HG02759 (cell line): ENCODE measurements around the gene ATP6V1G2.
"Not testable (repeated sequence)": the region's sequence is repeated elsewhere in the genome, so short reads cannot be mapped to it uniquely, and the experiment has no call there.

Source experiments
- ATAC-seq: cut with Tn5 transposase; IDR thresholded peaks from one replicate; pipeline ENCODE4 v1.9.1; 2021; ENCODE audit warnings: mild to moderate bottlenecking, moderate library complexity; ENCODE audit not compliant: unreplicated experiment

Gene ATP6V1G2

DNA sequence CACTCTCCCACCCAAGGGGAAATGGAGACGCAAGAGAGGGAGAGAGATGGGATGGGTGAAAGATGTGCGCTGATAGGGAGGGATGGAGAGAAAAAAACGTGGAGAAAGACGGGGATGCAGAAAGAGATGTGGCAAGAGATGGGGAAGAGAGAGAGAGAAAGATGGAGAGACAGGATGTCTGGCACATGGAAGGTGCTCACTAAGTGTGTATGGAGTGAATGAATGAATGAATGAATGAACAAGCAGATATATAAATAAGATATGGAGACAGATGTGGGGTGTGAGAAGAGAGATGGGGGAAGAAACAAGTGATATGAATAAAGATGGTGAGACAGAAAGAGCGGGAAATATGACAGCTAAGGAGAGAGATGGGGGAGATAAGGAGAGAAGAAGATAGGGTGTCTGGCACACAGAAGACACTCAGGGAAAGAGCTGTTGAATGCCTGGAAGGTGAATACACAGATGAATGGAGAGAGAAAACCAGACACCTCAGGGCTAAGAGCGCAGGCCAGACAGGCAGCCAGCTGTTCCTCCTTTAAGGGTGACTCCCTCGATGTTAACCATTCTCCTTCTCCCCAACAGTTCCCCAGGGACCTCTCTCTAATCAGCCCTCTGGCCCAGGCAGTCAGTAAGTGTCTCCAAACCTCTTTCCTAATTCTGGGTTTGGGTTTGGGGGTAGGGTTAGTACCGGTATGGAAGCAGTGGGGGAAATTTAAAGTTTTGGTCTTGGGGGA, 29.7 kb upstream of the ATP6V1G2 start:
- no peak for ATAC-seq

DNA sequence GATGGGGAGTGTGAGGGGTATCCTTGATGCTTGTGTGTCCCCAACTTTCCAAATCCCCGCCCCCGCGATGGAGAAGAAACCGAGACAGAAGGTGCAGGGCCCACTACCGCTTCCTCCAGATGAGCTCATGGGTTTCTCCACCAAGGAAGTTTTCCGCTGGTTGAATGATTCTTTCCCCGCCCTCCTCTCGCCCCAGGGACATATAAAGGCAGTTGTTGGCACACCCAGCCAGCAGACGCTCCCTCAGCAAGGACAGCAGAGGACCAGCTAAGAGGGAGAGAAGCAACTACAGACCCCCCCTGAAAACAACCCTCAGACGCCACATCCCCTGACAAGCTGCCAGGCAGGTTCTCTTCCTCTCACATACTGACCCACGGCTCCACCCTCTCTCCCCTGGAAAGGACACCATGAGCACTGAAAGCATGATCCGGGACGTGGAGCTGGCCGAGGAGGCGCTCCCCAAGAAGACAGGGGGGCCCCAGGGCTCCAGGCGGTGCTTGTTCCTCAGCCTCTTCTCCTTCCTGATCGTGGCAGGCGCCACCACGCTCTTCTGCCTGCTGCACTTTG, 29.0 kb upstream of the ATP6V1G2 start, which contains the start of gene TNF:
TSS of gene TNF (plus strand) at position 231 of the 567 bp plus-strand sequence. CDS start at position 408, 177 bp downstream.
- ATAC-seq = no peak

DNA sequence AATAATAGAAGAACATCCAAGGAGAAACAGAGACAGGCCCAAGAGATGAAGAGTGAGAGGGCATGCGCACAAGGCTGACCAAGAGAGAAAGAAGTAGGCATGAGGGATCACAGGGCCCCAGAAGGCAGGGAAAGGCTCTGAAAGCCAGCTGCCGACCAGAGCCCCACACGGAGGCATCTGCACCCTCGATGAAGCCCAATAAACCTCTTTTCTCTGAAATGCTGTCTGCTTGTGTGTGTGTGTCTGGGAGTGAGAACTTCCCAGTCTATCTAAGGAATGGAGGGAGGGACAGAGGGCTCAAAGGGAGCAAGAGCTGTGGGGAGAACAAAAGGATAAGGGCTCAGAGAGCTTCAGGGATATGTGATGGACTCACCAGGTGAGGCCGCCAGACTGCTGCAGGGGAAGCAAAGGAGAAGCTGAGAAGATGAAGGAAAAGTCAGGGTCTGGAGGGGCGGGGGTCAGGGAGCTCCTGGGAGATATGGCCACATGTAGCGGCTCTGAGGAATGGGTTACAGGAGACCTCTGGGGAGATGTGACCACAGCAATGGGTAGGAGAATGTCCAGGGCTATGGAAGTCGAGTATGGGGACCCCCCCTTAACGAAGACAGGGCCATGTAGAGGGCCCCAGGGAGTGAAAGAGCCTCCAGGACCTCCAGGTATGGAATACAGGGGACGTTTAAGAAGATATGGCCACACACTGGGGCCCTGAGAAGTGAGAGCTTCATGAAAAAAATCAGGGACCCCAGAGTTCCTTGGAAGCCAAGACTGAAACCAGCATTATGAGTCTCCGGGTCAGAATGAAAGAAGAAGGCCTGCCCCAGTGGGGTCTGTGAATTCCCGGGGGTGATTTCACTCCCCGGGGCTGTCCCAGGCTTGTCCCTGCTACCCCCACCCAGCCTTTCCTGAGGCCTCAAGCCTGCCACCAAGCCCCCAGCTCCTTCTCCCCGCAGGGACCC, 28.0 kb upstream of the ATP6V1G2 start:
- no peak for ATAC-seq

DNA sequence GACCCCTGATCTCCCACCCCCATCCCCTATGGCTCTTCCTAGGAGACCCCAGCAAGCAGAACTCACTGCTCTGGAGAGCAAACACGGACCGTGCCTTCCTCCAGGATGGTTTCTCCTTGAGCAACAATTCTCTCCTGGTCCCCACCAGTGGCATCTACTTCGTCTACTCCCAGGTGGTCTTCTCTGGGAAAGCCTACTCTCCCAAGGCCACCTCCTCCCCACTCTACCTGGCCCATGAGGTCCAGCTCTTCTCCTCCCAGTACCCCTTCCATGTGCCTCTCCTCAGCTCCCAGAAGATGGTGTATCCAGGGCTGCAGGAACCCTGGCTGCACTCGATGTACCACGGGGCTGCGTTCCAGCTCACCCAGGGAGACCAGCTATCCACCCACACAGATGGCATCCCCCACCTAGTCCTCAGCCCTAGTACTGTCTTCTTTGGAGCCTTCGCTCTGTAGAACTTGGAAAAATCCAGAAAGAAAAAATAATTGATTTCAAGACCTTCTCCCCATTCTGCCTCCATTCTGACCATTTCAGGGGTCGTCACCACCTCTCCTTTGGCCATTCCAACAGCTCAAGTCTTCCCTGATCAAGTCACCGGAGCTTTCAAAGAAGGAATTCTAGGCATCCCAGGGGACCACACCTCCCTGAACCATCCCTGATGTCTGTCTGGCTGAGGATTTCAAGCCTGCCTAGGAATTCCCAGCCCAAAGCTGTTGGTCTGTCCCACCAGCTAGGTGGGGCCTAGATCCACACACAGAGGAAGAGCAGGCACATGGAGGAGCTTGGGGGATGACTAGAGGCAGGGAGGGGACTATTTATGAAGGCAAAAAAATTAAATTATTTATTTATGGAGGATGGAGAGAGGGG, 27.1 kb upstream of the ATP6V1G2 start:
- ATAC-seq = no peak

DNA sequence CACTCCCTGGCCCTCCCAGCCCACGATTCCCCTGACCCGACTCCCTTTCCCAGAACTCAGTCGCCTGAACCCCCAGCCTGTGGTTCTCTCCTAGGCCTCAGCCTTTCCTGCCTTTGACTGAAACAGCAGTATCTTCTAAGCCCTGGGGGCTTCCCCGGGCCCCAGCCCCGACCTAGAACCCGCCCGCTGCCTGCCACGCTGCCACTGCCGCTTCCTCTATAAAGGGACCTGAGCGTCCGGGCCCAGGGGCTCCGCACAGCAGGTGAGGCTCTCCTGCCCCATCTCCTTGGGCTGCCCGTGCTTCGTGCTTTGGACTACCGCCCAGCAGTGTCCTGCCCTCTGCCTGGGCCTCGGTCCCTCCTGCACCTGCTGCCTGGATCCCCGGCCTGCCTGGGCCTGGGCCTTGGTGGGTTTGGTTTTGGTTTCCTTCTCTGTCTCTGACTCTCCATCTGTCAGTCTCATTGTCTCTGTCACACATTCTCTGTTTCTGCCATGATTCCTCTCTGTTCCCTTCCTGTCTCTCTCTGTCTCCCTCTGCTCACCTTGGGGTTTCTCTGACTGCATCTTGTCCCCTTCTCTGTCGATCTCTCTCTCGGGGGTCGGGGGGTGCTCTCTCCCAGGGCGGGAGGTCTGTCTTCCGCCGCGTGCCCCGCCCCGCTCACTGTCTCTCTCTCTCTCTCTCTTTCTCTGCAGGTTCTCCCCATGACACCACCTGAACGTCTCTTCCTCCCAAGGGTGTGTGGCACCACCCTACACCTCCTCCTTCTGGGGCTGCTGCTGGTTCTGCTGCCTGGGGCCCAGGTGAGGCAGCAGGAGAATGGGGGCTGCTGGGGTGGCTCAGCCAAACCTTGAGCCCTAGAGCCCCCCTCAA, 25.9 kb upstream of the ATP6V1G2 start, which contains the start of gene LTA:
TSS of gene LTA (plus strand) at position 249 of the 871 bp plus-strand sequence. CDS start at position 703, 454 bp downstream.
- peak; percentile 30 for ATAC-seq

DNA sequence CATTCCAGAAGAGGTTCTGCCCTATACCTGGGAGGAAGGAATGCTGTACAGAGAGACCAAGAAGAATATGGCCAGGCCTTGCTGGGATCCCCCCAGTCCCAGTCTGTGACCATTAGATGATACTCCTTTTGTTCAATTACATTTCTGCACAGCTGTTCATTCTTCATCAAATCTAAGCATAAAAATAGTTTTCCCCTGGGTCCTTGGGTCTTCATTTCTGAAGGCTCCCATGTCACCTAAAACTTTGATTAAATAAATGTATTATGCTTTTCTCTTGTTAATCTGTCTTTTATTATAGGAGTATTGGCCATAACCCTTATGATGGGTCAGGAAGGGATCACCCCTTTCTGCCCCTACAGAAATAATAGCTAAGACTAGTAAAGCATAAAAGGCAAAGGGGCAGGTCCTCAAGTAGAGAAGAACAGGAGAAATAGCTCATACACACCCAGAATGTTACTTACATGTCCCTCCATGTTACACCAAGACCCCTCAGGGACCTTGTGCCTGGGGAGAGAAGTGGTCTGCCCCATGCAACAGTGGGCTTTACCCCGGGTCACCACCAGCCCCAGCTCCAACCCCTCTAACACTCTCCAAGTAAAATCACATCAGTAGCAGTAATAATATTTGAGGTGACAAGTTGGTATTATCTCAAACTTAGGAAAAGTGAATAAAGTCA, 23.6 kb upstream of the ATP6V1G2 start:
- no peak for ATAC-seq

DNA sequence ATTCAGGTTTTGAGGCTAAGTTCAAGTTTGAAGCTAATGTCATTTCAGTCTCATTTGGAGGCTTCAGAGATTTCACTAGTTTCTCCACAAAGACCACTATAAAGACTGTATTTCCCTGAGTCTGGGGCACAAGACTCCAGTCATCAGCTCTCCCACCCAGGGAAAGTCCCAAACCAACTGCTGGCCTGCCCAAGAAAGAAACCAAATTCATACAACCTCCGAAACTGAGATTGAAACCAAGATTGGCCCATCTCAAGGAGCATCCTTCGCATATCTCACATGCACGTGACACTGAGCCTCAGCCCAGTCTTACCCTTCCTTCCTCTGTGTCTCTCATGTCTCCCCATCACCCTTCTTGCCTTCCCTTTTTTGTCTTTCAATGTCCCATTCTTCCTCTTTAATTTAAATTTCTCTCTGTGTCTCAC, 22.1 kb upstream of the ATP6V1G2 start:
- ATAC-seq = peak; percentile 73

DNA sequence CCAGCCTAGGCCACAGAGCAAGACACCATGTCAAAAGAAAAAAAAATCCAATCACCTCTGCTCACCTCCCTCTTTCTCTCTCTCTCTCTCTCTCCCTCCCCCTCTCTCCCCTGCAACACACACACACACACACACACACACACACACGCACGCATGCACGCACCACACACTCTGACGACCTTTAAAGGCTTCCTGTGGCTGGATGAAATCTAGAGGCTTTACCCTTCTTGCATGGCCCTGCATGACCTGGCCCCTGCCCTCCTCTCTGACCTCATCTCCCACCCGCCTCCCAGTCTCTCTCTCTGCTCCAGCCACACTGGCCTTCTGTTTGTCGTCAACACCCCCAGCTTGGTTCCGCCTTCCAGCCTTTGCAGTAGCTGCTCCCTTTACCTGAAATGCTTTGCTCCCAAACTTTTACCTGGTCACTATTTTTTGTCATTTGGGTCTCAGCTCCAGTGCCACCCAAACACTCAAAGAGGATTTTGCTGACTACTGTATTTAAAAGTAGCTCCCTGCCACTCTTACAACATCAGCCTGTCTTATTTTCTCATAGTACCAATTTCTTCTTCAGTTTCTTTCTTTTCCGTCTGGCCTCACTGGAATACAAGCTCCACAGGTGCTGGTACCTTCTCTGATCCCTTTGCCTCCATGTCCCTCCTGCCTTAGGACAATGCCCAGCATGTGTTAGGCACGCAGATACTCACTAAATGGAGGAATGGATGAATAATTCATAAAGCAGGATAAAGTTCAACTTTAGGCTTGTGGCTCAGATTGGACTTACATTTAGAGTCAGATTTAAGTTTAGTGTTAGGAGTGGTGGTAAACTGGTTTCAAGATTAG, 21.3 kb upstream of the ATP6V1G2 start:
- ATAC-seq = no peak

DNA sequence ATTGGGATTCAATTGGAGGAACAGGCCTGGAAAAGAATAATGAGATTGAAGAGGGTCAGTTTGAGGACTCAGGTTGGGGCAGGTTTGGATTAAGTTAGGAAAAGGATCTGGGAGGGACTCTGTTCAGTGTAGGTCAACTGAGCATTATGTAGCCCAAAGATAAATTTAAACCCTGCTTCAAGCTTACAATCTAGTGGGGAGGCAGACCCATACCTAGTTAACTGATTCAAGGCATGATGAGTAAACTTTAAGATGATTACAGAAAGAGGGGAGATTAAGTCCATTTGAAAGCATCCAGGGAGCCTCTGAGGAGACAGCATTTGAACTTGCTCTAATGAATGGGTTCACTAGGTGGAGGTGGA, 14.3 kb upstream of the ATP6V1G2 start:
- ATAC-seq = no peak

DNA sequence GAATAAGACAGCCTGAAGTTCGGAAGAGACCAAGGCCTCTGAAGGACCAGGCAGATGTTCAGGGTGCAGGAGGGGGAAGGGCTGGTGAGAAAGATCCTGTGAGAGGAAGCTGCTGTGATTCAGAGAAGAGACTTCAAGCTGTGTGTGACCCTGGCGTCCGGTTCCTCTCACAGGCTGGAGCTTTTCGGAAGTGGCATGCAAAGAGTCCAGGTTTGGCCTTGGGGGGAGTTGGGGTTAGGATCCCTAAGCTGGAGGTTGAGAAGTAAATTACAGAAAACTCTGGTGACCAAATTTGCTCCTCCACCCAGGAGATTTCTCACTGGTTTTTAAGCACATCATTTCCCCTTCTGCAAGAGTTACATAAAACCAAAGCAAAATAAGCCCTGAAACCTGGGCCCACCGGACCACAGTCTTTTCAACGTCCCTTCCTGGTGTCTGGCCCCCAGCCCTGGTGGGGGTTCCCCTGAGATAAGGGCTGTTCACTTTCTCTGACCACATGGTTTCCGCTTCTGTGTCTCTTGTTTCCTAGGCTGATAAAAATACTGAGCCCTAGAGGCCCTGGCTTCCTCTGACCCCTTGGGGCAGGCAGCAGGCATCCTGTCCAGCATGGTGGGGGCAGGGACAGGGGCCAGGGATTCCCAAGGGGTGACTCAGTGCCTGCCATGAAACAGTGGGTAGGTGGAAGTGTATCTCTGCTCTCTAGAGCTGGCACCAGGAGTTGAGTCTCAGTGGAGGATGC, 13.7 kb upstream of the ATP6V1G2 start:
- peak; percentile 68 for ATAC-seq

DNA sequence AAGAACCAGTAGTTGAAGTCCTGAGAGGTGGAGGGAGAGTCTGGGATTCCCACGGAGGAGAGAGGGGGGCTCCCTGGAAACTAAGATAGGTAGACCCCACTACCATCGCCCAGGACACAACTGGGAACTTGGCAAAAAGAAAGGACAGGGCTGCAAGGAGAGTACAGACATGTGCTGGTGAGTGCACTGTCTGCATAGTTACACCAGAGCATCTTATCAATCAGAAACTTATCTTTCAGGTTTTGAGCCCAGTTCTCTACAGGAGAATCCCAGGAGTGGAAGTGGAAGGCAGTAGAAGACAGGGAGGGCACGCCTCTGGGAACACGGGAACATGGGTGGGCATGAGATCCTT, 13.2 kb upstream of the ATP6V1G2 start:
- no peak for ATAC-seq

DNA sequence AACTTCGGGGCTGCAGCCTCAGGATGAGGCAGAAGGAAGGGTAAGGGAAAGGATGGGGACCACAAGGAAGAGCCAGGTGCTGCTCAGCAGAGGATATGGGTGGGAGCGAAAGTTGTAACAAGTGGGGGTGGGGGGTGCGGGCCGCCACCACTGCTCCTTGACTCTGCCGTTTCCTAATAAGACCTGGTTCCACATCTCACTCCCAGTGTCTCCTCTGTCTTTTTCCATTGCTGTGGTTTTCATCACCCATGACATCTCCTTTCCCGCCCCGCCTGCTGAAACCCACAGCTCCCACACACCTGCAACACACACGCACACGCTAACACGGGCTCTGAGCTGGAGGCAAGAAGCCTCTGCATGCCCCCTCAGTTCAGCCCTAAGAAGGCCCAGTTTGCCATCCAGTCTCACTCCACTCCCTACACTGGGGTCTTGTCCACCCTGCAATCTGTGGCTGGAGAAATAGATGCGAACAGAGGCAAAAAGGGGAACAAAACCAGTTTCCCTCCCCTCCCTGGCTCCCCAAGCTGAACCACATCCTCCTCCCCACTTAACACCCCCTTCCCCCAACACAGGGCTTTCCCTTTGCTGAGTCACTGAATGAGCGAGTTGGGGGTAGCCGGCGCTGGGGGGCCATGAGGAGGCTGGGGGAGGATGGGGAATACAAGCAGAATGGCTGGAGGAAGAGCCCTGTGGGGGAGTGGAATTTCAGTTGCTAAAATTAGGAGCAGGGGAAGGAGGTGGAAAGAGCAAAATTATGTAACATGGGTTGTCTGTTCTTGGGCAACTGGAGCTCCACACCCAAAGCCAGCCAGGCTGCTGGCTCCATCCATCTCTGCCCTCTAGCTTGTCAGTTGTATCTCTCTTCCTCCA, 12.5 kb upstream of the ATP6V1G2 start:
- ATAC-seq = no peak

DNA sequence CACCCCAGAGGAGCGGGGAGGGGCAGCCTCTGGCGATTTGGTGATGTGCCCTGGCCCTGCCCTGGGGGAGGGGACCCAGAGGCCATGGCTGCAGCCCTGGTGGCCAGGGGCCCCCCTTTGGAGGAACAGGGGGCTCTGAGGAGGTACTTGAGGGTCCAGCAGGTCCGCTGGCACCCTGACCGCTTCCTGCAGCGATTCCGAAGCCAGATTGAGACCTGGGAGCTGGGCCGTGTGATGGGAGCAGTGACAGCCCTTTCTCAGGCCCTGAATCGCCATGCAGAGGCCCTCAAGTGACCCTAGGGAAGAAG, 11.9 kb upstream of the ATP6V1G2 start:
- no peak for ATAC-seq

DNA sequence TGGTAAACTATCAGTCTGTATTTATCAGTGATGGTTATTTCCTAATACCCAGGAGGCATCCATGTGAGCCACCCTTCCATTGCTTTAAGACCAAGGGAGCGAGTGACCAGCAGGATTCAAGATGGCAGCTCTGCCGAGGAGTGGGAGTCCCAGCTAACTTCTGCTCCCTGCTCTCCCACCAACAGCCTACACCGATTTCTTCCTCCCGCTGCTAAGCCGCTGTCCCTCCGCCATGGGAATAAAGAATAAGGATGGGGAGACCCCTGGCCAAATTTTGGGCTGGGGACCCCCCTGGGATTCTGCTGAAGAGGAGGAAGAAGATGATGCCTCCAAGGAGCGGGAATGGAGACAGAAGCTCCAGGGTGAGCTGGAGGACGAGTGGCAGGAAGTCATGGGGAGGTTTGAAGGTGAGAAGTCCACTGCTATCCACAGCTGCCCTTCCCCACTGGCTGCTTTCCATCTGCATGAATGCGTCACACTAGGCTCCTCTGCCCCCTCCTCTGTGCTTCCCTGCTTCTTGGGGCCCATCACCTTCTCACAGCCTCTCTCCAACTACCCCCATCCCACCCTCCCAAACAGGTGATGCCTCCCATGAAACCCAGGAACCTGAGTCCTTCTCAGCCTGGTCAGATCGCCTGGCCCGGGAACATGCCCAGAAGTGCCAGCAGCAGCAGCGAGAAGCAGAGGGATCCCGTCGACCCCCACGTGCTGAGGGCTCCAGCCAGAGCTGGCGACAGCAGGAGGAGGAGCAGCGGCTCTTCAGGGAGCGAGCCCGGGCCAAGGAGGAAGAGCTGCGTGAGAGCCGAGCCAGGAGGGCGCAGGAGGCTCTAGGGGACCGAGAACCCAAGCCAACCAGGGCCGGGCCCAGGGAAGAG, 11.3 kb upstream of the ATP6V1G2 start:
- ATAC-seq = no peak

DNA sequence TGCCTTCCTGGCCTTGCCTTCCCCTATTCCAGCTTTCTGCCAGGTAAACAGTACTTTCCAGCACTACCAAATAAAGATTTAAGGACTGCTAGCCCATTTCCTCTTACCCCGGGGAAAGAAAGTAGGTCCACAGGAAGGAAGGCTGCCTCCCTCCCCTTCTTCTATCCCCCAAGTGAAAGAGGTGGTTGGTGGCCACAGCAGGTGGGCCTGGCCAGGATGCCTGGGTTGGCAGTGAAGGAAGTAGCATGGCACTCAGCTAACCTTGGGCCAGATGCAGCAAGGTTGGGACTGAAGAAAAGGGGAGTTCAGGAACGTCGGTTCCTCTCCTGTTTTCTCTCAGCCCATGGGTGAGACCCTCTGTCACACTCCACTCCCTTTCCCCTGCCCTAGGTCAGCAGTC, 9.9 kb upstream of the ATP6V1G2 start:
- ATAC-seq = no peak

DNA sequence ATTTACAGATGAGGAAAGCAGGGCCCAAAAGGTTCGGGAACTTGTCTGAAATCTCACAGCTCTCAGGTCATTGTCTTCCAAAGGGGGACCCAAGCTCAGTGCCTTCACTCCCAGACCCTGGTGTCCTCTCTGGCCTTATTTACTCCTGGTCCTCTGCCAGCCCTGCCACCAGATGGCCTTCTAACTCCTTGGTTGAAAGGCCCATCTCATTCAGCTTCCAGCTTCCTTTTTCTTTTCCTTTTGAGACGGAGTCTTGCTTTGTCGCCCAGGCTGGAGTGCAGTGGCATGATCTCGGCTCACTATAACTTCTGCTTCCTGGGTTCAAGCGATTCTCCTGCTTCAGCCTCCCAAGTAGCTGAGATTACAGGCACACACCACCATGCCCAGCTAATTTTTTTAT, 5.0 kb upstream of the ATP6V1G2 start:
- ATAC-seq = not testable (repeated sequence)
